Endothelial cell of umbilical vein (primary cell): ENCODE measurements around the gene PIK3CG. TPM values are rescaled to one million over a fixed set of nuclear protein-coding genes. Genes with fewer than 3 reads are reported as not detected.
"Not testable (repeated sequence)": the region's sequence is repeated elsewhere in the genome, so short reads cannot be mapped to it uniquely, and the experiment has no call there.

ENCODE experiments used
- BruUV-seq: library from RNA; stranded (reverse); fragments of 400-500 nt; replicated peaks from 2 replicates; lab custom pipeline; 2021; lab: Mats Ljungman, UMichigan
- CTCF ChIA-PET: fragments of 300-600, 350-600 bp; sonication (Branson Sonifier 250); formaldehyde crosslinking; loops from one replicate; lab custom pipeline; 2021; ENCODE audit warnings: antibody characterized with exemption, inconsistent platforms; lab: Charles Lee
- POLR2A ChIA-PET: fragments of 300-600, 350-600 bp; sonication (Branson Sonifier 250); formaldehyde crosslinking; loops from one replicate; lab custom pipeline; 2021; ENCODE audit warnings: antibody characterized with exemption, inconsistent platforms; lab: Charles Lee
- DNase-seq: peaks from one replicate; pipeline ENCODE4 v3.0.0-alpha.2; 2011; ENCODE audit warnings: low read depth, low spot score
- FAIRE-seq: peaks from 2 replicates; lab custom pipeline; 2011; peaks lifted over from hg19 to GRCh38; lab: Jason Lieb, UNC
- H2AFZ ChIP-seq: 2 replicates; pipeline ENCODE4 v1.6.0; 2012; ENCODE audit warnings: low read depth, low read length, control low read depth, inconsistent platforms
- H3K27ac ChIP-seq: 2 replicates; pipeline ENCODE4 v1.5.1; 2011; ENCODE audit warnings: low read depth, mild to moderate bottlenecking, control low read depth, low read length, moderate library complexity; ENCODE audit not compliant: insufficient read depth
- H3K27me3 ChIP-seq, 2 experiments: 2 replicates each; pipeline versions ENCODE4 v1.6.0 to v1.6.1; 2011; ENCODE audit warnings: low read length in 2 of 2, mixed read lengths in 1 of 2; ENCODE audit not compliant: control insufficient read depth in 2 of 2, insufficient read depth in 2 of 2
- H3K36me3 ChIP-seq, 2 experiments: 2 replicates in 1 of 2; 3 replicates in 1 of 2; pipeline ENCODE4 v1.5.1; 2011; ENCODE audit warnings: low read length in 2 of 2, mild to moderate bottlenecking in 1 of 2, moderate library complexity in 1 of 2; ENCODE audit not compliant: control insufficient read depth in 2 of 2, insufficient read depth in 2 of 2; ENCODE audit errors: extremely low read depth in 1 of 2
- H3K4me1 ChIP-seq: 3 replicates; pipeline ENCODE4 v1.5.1; 2011; ENCODE audit warnings: mild to moderate bottlenecking, low read length; ENCODE audit not compliant: control insufficient read depth, insufficient read depth; ENCODE audit errors: extremely low read depth
- H3K4me2 ChIP-seq: 2 replicates; pipeline ENCODE4 v1.6.1; 2011; ENCODE audit warnings: low read length, control low read depth, mixed read lengths; ENCODE audit not compliant: insufficient read depth
- H3K4me3 ChIP-seq, 3 experiments: fragments of 200-600 bp in 1 of 3; sonication (generic), shearing (Covaris generic) in 1 of 3; replicated peaks in 1 of 3; 2 replicates each; pipeline ENCODE4 v1.5.1; 2011 to 2016; ENCODE audit warnings: control low read depth in 3 of 3, low read length in 3 of 3, mild to moderate bottlenecking in 2 of 3, inconsistent platforms in 1 of 3, low read depth in 1 of 3, moderate library complexity in 1 of 3; ENCODE audit not compliant: insufficient read depth in 1 of 3
- H3K79me2 ChIP-seq: 2 replicates; pipeline ENCODE4 v1.6.0; 2012; ENCODE audit warnings: low read length, inconsistent platforms; ENCODE audit not compliant: control insufficient read depth, insufficient read depth
- H3K9ac ChIP-seq: replicated peaks from 2 replicates; pipeline ENCODE3; 2011; ENCODE audit warnings: low read length, control low read depth; ENCODE audit not compliant: insufficient read depth; ENCODE audit errors: extremely low read depth
- H3K9me1 ChIP-seq: replicated peaks from 3 replicates; pipeline ENCODE4 v1.6.0; 2011; ENCODE audit warnings: mild to moderate bottlenecking, low read length; ENCODE audit not compliant: control insufficient read depth, insufficient read depth; ENCODE audit errors: extremely low read depth
- H3K9me3 ChIP-seq: replicated peaks from 2 replicates; pipeline ENCODE4 v1.5.1; 2012; ENCODE audit warnings: low read length, inconsistent platforms; ENCODE audit not compliant: control insufficient read depth, insufficient read depth
- H4K20me1 ChIP-seq: replicated peaks from 2 replicates; pipeline ENCODE3; 2011; ENCODE audit warnings: mild to moderate bottlenecking, low read length; ENCODE audit not compliant: control insufficient read depth, insufficient read depth; ENCODE audit errors: extremely low read depth
- dilution Hi-C: fragments of 300-500 bp; cut with MboI; formaldehyde crosslinking; loops from one replicate; pipeline ENCODE4 v1.15.0; 2019; ENCODE audit warnings: low sequenced_read_pairs; ENCODE audit not compliant: extremely low pct_ligation_motif_present
- intact Hi-C: fragments of 100-400 bp; cut with micrococcal nuclease; formaldehyde crosslinking; loops from one replicate; pipeline ENCODE4 v1.10.0; 2022
- polyA plus RNA-seq, 4 experiments: library from polyadenylated mRNA; depleted of rRNA in 3 of 4; stranded (reverse) in 3 of 4; unstranded in 1 of 4; fragments of >200 nt; gene quantifications; 2 replicates each; pipeline versions ENCODE4 v1.2.1 to v1.2.3, GENCODE V29; 2011 to 2012; ENCODE audit warnings: missing spikeins in 1 of 4
- total RNA-seq: library from RNA; stranded (reverse); gene quantifications from 2 replicates; pipeline ENCODE4 v1.2.3, GENCODE V29; 2021

Gene PIK3CG
- total and polyA plus RNA-seq, 2 donors (not counting 3 experiments of a cell fraction or from before 2014, with no cell fraction given): 1.2 to 6.2 TPM

DNA sequence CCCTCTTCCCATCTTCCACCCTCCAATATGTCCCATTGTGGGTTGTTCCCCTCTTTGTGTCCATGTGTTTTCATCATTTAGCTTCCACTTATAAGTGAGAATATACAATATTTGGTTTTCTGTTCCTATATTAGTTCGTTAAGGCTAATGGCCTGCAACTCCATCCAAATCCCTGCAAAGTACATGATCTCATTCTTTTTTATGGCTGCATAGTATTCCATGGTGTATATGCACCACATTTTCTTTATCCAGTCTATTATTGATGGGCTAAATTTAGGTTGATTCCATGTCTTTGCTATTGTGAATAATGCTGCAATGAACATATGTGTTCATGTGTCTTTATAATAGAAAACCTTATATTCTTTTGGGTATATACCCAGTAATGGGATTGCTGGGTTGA lies 90.8 kb downstream of the PIK3CG start:
- intact Hi-C loops, H4K20me1 ChIP-seq, H3K4me1 ChIP-seq, POLR2A ChIA-PET, H3K27ac ChIP-seq, H3K4me3 ChIP-seq, H2AFZ ChIP-seq, H3K79me2 ChIP-seq, H3K4me2 ChIP-seq, H3K9ac ChIP-seq, H3K9me1 ChIP-seq, DNase-seq, dilution Hi-C loops, FAIRE-seq, BruUV-seq, H3K36me3 ChIP-seq, H3K9me3 ChIP-seq: not testable (repeated sequence)
- H3K27me3 ChIP-seq: peaks cover 0 to 10% of the 10 kb centered on the region in 2 experiments
- CTCF ChIA-PET: interaction anchor here (0.9 to 4.1 kb wide), 3 partner anchors 9 to 192 kb away, joined by 3 to 20 read pairs (median 3); no protein-coding TSS in a partner anchor

Other genes with a start within 250 kb of the PIK3CG start
- 62.5 and 65.2 TPM in 2 replicates for gene CCDC71L, start 204.1 kb upstream of the PIK3CG start, total RNA-seq
- gene CCDC71L, start 204.1 kb upstream of the PIK3CG start, polyA plus RNA-seq: 50.7 and 60.3 TPM in 2 replicates
- gene PRKAR2B, start 179.4 kb downstream of the PIK3CG start, total RNA-seq: 37.6 and 39.8 TPM in 2 replicates
- 6.8 and 10.7 TPM in 2 replicates for gene PRKAR2B, start 179.4 kb downstream of the PIK3CG start, polyA plus RNA-seq